ENCODE measurements around the gene DRAM2. TPM values are rescaled to one million over a fixed set of nuclear protein-coding genes. Genes with fewer than 3 reads are reported as not detected.

Gene DRAM2
- total and polyA plus RNA-seq, 2 of the 4 experiments (the other 2 are of a cell fraction), result 31.4 to 66.3 TPM

DNA sequence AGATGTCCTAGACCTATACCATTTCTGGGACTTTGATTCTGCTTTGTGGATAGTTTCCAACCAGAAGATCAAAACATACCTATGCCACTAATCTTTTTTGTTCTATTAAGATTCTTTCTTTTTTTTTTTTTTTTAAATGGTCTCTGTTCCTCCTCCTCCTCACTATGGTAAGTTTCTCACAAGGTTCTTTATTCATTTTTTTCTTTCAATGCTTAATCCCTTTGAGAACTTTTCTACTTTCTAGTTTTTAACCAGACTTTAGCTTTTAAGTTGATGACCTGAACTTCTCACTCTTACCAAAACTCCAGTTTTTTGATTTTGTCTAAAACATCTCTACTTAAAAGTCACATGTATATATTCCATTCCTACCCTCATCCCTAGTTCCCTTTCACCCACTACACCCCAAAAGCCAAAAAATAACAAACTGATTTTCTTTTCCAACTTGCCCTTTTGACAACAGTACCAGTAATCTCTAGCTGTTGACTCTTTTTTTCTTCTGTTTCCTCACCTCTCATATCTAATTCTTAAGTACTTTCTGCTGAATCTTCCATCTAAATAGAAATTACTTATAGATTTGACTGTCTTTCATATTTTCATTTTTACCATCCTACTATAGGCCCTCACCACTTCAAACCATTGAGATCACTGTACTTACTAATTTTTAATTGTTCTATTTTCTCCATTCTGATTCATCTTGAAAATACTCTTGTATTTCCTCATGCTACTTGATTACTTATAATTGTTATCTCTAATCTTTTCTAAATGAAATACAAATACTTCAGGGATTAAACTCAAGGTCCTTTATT is 6.3 kb upstream of the DRAM2 start (continued):
- TF ChIP-seq, protein P1, sequence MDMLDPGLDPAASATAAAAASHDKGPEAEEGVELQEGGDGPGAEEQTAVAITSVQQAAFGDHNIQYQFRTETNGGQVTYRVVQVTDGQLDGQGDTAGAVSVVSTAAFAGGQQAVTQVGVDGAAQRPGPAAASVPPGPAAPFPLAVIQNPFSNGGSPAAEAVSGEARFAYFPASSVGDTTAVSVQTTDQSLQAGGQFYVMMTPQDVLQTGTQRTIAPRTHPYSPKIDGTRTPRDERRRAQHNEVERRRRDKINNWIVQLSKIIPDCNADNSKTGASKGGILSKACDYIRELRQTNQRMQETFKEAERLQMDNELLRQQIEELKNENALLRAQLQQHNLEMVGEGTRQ (IDR thresholded peaks at IDR 0.05; ENCODE audit: low read depth, low read length), result no peak

DNA sequence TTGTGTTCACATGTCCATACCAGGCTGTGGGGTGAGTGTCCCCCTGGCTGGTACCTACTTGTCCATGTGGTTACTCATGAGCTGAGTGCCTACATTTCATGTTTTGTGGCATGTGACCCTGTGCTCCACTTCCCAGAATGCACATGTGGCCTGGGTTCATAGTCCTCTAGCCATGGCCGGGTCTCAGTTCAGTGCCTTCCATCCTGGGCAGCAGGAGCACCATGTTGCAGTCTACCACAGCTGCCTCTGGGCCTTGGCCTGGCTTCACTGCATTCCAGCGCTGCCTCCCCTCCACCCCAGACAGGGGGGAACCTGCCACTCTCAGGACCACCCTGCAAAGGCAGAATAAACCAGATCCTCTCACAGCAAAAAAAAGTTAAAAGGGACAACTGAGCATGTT is 5.6 kb upstream of the DRAM2 start:
- H4K91ac ChIP-seq (ENCODE audit: insufficient read depth, low read depth, low read length), result no peak overlapping the region
- peaks cover 2% of the 10 kb centered on the region for H3K4me1 ChIP-seq (ENCODE audit: control insufficient read depth, insufficient read depth, low read length)
- no peak overlapping the region for H2BK20ac ChIP-seq (ENCODE audit: low read depth, low read length)
- dilution Hi-C loops (cut with HindIII; ENCODE audit: low sequenced_read_pairs, unreplicated experiment) (no loop called here), intact Hi-C loops (cut with micrococcal nuclease) (loop anchor here (5.0 to 10.0 kb wide), 2 partner anchors 37 to 199 kb away; no protein-coding TSS in a partner anchor), in situ Hi-C loops (cut with MboI; ENCODE audit: low sequenced_read_pairs) (no loop called here)
- H4K20me1 ChIP-seq (ENCODE audit: insufficient read depth, low read length), result peaks cover 10% of the 10 kb centered on the region; the same call in 1 of the 2 replicates
- H3K4me2 ChIP-seq (ENCODE audit: low read depth, low read length), result no peak overlapping the region
- H2BK5ac ChIP-seq (ENCODE audit: low read depth, low read length, poor library complexity, severe bottlenecking), result no peak overlapping the region
- POLR2A ChIA-PET (ENCODE audit: unreplicated experiment), result no interaction called here
- H3K36me3 ChIP-seq (ENCODE audit: control insufficient read depth, insufficient read depth, low read length), result peaks cover 11% of the 10 kb centered on the region
- CTCF ChIA-PET, result no interaction called here
- H2AFZ ChIP-seq (replicated peaks; ENCODE audit: low read length, poor library complexity), result no peak overlapping the region
- WGBS, 2 experiments (ENCODE audit: extremely low coverage in 2 of 2, insufficient read length in 1 of 2), result 100% methylated on average over 1 of the region's 2 CpGs; no CpG with 5 or more reads in 1 of the 2 experiments
- H3K79me1 ChIP-seq (ENCODE audit: low read depth in 1 of 2, low read length in 2 of 2), result peaks cover 18 to 38% of the 10 kb centered on the region in 2 experiments
- no peak overlapping the region for H2AK9ac ChIP-seq (replicated peaks; ENCODE audit: low read depth, low read length, poor library complexity)
- H3K27me3 ChIP-seq (ENCODE audit: control insufficient read depth, insufficient read depth, low read length), result no peaks in the 10 kb centered on the region
- H2BK15ac ChIP-seq (ENCODE audit: low read depth, low read length), result no peak overlapping the region
- no peak overlapping the region for H3K23ac ChIP-seq (ENCODE audit: low read depth, low read length)
- no peak for DNase-seq
- H3K9ac ChIP-seq (ENCODE audit: low read depth, low read length), result no peak overlapping the region
- no TSS peak for BruUV-seq (replicated peaks)
- H3K14ac ChIP-seq (replicated peaks; ENCODE audit: low read depth, low read length), result no peak overlapping the region
- no peak overlapping the region for H3K4me3 ChIP-seq (ENCODE audit: insufficient read depth, low read depth, low read length)
- no peak overlapping the region for H4K8ac ChIP-seq (ENCODE audit: low read depth in 2 of 2, low read length in 2 of 2)
- H3K9me1 ChIP-seq (ENCODE audit: insufficient read depth, low read length), result peaks cover 3% of the 10 kb centered on the region; the same call in 1 of the 2 replicates
- H2BK120ac ChIP-seq (ENCODE audit: low read depth, low read length), result no peak overlapping the region
- no peak overlapping the region for H3K4ac ChIP-seq (ENCODE audit: low read depth, low read length)
- H3K27ac ChIP-seq (ENCODE audit: insufficient read depth, low read length), result no peak overlapping the region
- no peak overlapping the region for H3K18ac ChIP-seq (ENCODE audit: low read depth, low read length)
- no peak overlapping the region for H2AK5ac ChIP-seq (ENCODE audit: low read depth, low read length)
- no peaks in the 10 kb centered on the region for H3K9me3 ChIP-seq (ENCODE audit: control insufficient read depth, insufficient read depth, low read length)
- H3K56ac ChIP-seq (ENCODE audit: extremely low read depth, insufficient read depth, low read length), result no peak overlapping the region
- ATAC-seq (ENCODE audit: low read depth), result no peak
- no peak overlapping the region for H4K5ac ChIP-seq (ENCODE audit: low read depth, low read length)
- TF ChIP-seq CHD1 (IDR thresholded peaks at IDR 0.05; ENCODE audit: low read depth, low read length) (no peak), MAFK (IDR thresholded peaks at IDR 0.05; ENCODE audit: low read depth, low read length) (no peak), MAZ (IDR thresholded peaks at IDR 0.05; ENCODE audit: borderline replicate concordance, low read depth, low read length) (no peak), RFX5 (IDR thresholded peaks at IDR 0.05; ENCODE audit: low read depth, low read length) (no peak), RCOR1 (IDR thresholded peaks at IDR 0.05; ENCODE audit: insufficient replicate concordance, low read length) (no peak)
